HG03103 (cell line): ENCODE results near the gene CD48.

Experiments
- ATAC-seq: cut with Tn5 transposase; IDR thresholded peaks from one replicate; pipeline ENCODE4 v1.9.1; 2021; ENCODE audit warnings: low read depth; ENCODE audit not compliant: unreplicated experiment

The CD48 gene

GRCh38 chr1:160638540-160638857 lies 73.1 kb downstream of the CD48 start:
- no peak for ATAC-seq

- no peak for ATAC-seq
Observed at GRCh38 chr1:160637821-160638539, 73.6 kb downstream of the CD48 start.

GRCh38 chr1:160637065-160637464 lies 74.6 kb downstream of the CD48 start:
- ATAC-seq: no peak

- ATAC-seq: no peak
Observed at GRCh38 chr1:160636547-160636946, 75.1 kb downstream of the CD48 start.

- ATAC-seq: no peak
Observed at GRCh38 chr1:160636076-160636475, 75.5 kb downstream of the CD48 start.

- no peak for ATAC-seq
Observed at GRCh38 chr1:160634543-160635491, 76.8 kb downstream of the CD48 start.

GRCh38 chr1:160633330-160633903 lies 78.2 kb downstream of the CD48 start:
- no peak for ATAC-seq

GRCh38 chr1:160631983-160632625 lies 79.5 kb downstream of the CD48 start:
- ATAC-seq: no peak

GRCh38 chr1:160630523-160631451 lies 80.8 kb downstream of the CD48 start:
- ATAC-seq: no peak

GRCh38 chr1:160629286-160630210 lies 82.1 kb downstream of the CD48 start:
- no peak for ATAC-seq

- no peak for ATAC-seq
Observed at GRCh38 chr1:160628799-160629263, 82.8 kb downstream of the CD48 start.
